Heart right ventricle (tissue), 16 donors: ENCODE results near the gene NFATC1. TPM values are rescaled to one million over a fixed set of nuclear protein-coding genes. Genes with fewer than 3 reads are reported as not detected.

Source experiments
- ATAC-seq, 8 donors: fragments of 200-7000 bp; cut with Tn5 transposase; one replicate each; pipeline ENCODE4 v1.9.1; 2020; ENCODE audit warnings: mild to moderate bottlenecking in 8 of 8, moderate library complexity in 8 of 8, moderate number of reproducible peaks in 1 of 8
- DNase-seq, 2 donors: peaks; one replicate each; pipeline ENCODE4 v3.0.0-alpha.2; 2020
- H3K27ac ChIP-seq, 10 donors: fragments of 200-600 bp; sonication (generic) in 2 of 10; one replicate each; pipeline versions ENCODE4 v1.5.0 to v1.8.0; 2020 to 2022; ENCODE audit warnings: mild to moderate bottlenecking in 3 of 10
- H3K27me3 ChIP-seq, 7 donors: fragments of 200-600 bp; one replicate each; pipeline ENCODE4 v1.8.0; 2021 to 2022; ENCODE audit warnings: mild to moderate bottlenecking in 2 of 7
- H3K36me3 ChIP-seq, 9 donors: fragments of 200-600 bp; sonication (generic) in 1 of 9; one replicate each; pipeline versions ENCODE4 v1.5.0 to v1.8.0; 2020 to 2022; ENCODE audit warnings: mild to moderate bottlenecking in 2 of 9
- H3K4me1 ChIP-seq, 9 donors: fragments of 200-600 bp; sonication (generic) in 1 of 9; one replicate each; pipeline versions ENCODE4 v1.5.0 to v1.8.0; 2020 to 2022; ENCODE audit warnings: mild to moderate bottlenecking in 4 of 9
- H3K4me3 ChIP-seq, 10 donors: fragments of 200-600 bp; sonication (generic) in 2 of 10; one replicate each; pipeline versions ENCODE4 v1.5.0 to v1.8.0; 2020 to 2022; ENCODE audit warnings: mild to moderate bottlenecking in 7 of 10, moderate library complexity in 2 of 10
- H3K9me3 ChIP-seq, 11 donors: fragments of 200-600 bp in 10 of 11; sonication (generic) in 2 of 11; one replicate each; pipeline versions ENCODE4 v1.5.0 to v1.8.0; 2013 to 2022; ENCODE audit warnings: mild to moderate bottlenecking in 2 of 11, control low read depth in 1 of 11, moderate library complexity in 1 of 11
- CTCF ChIP-seq, 9 donors: fragments of 200-600 bp; sonication (generic) in 2 of 9; IDR thresholded peaks; one replicate each; pipeline versions ENCODE4 v1.5.0 to v1.8.0; 2021 to 2022; ENCODE audit warnings: antibody characterized with exemption in 9 of 9, mild to moderate bottlenecking in 5 of 9, moderate library complexity in 1 of 9
- WGBS, 2 donors: extraction: QIAGEN DNeasy Blood & Tissue Kit; methylation state at CpG; one replicate each; pipeline ENCODE4 v1.1.7; 2013; ENCODE audit warnings: inconsistent platforms in 1 of 2; 5-methylcytosine and 5-hydroxymethylcytosine counted together
- intact Hi-C, 10 donors: fragments of 100-400 bp; cut with DNase I; formaldehyde crosslinking; loops; one replicate each; pipeline versions ENCODE4 v1.11.1 to v1.14.2; 2022
- polyA plus RNA-seq, 2 donors: library from polyadenylated mRNA; stranded (reverse); fragments of 200-250 nt; gene quantifications; one replicate each; pipeline ENCODE4 v1.2.3, GENCODE V29; 2013
- total RNA-seq, 10 donors: library from RNA; stranded (reverse); fragmentation: NEBNext Ultra II Directional in 3 of 10; extraction: Animal tissue kit (Norgen Biotek cat#: 25700) in 3 of 10; gene quantifications; one replicate each; pipeline versions ENCODE4 v1.2.1 to v1.2.4, GENCODE V29; 2021 to 2023
- donor health status: Arrhythmogenic right ventricular cardiomyopathy.
- donor health status: ischemic (EF 13 %, LVEDD 7.1; RV severe dilation, severe dysfunction).
- donor health status: healthy with polysubstance abuse.
- donor health status: DM: no; HTN: yes; CAD: no.
- donor health status: DM: no; HTN: no; CAD: no.
- donor health status: ischemic (EF 25% LVEDD 6.9; RV normal size, moderate dysfunction).
- donor health status: ischemic (EF 25% LVEDD 5.7; RV mildly dilated, moderate dysfunction).
- donor health status: healthy.
- donor health status: DM: yes; HTN: yes; CAD: no.
- donor health status: Ischemic cardiomyopathy.
- donor health status: ischemic (EF 35%, LVEDD 5.7; RV mildly dilated, moderate dysfunction).
- donor health status: nonischemic (EF 11% LVEDD 7.7; RV severe dilation, severe dysfunction).
- donor health status: DM: yes; HTN: yes; CAD: no.
- donor health status: PGD.
- donor health status: ischemic (EF 29% LVEDD 5.4; RV normal size, mild dysfunction).
- donor health status: nonischemic (EF 23%, LVEDD 6.1; RV moderate dilation, normal function).

The NFATC1 gene
- total and polyA plus RNA-seq, 12 donors, result 6.3 to 23.8 (median 18.6) TPM

DNA sequence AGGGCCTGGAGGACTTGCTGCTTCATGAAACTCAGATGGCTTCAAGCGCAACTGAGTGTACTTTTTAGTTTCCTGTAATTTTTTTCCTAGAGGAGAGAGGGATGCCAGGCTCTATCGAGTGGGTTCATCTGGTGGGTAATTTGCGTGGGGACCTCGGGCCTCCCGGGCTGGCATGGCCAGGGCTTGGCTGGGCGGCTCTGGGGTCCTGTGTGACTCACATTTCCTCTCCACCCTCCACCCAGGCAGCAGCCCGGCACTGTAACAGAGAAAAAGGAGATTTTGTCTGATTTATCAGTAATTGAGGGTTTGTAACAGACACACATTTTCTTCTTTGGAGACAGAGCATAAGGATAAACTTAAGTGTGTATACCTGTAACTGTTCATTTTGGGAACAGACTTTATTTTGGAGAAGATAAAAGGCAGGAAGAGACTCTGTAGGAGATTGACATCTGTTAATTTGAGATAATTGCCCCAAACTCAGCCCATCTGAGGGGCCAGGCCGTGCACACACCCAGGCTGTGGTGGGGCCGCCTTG is 64.3 kb downstream of the NFATC1 start:
- Histone ChIP-seq H3K4me3 (no peak overlapping the region), H3K9me3 (no peaks in the 10 kb centered on the region), H3K36me3 (peaks cover 0 to 64% (median 9%) of the 10 kb centered on the region in 9 donors), H3K27ac (peak overlapping the region in 8 of 10 donors; percentile 29 to 91 (median 82)), H3K4me1 (peaks cover 6 to 42% (median 34%) of the 10 kb centered on the region in 9 donors), H3K27me3 (no peaks in the 10 kb centered on the region)
- TF ChIP-seq CTCF (IDR thresholded peaks at IDR 0.05), result no peak
- intact Hi-C loops, result loop anchor here in 8 of 10 donors (2.0 to 10.0 kb wide), 7 partner anchors 47 to 67 kb away; partner anchors contain the start of gene NFATC1 (in 3 of the 8)
- no peak for ATAC-seq
- DNase-seq, result no peak
- WGBS, 2 donors, result 68 to 74% methylated on average over 9 of the region's 9 CpGs

- DNase-seq (no peak), ATAC-seq (no peak)
- intact Hi-C loops, result loop anchor here in 1 of 10 donors (10.0 kb wide), 1 partner anchor 56 kb away; no protein-coding TSS in a partner anchor
- Histone ChIP-seq H3K27me3 (no peaks in the 10 kb centered on the region), H3K4me1 (peaks cover 10 to 49% (median 40%) of the 10 kb centered on the region in 9 donors), H3K9me3 (no peaks in the 10 kb centered on the region), H3K36me3 (peaks cover 0 to 58% (median 9%) of the 10 kb centered on the region in 9 donors), H3K27ac (peak overlapping the region in 5 of 10 donors; percentile 79 to 91 (median 83)), H3K4me3 (no peak overlapping the region)
- WGBS, 2 donors, result 78 to 88% methylated on average over 31 of the region's 31 CpGs
- TF ChIP-seq CTCF (IDR thresholded peaks at IDR 0.05), result no peak
These were observed 65.0 kb downstream of the NFATC1 start for GRCh38 chr18:79460481-79461300.

DNA sequence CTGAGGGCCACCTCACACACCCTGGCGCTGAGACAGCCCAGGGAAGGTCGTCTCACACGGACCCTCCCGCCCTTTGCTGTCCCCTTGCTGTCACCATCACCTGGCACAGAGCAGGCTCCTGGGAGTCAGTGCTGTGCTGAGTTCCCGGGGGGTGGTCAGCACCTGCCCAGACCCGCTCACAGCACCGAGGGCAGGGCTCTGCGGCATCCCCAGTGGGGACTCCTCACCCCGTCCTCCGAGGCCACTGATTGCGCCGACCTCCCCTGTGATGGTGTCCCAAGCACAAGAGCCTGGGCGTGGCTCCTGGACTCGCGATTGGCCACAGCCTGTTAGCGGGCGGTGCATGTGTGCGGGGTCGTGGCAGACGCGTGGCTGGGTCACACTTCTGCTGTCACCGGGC is 65.9 kb downstream of the NFATC1 start:
- DNase-seq (no peak), ATAC-seq (no peak)
- no peak overlapping the region for H3K4me3 ChIP-seq
- TF ChIP-seq CTCF (IDR thresholded peaks at IDR 0.05), result no peak
- H3K27me3 ChIP-seq, result no peaks in the 10 kb centered on the region
- H3K27ac ChIP-seq, result no peak overlapping the region
- H3K4me1 ChIP-seq, result peaks cover 13 to 53% (median 46%) of the 10 kb centered on the region in 9 donors
- intact Hi-C loops, result loop anchor here in 1 of 10 donors (10.0 kb wide), 1 partner anchor 57 kb away; no protein-coding TSS in a partner anchor
- WGBS, 2 donors, result 88 to 93% methylated on average over 22 of the region's 22 CpGs
- no peaks in the 10 kb centered on the region for H3K9me3 ChIP-seq
- H3K36me3 ChIP-seq, result peaks cover 0 to 56% (median 9%) of the 10 kb centered on the region in 9 donors

DNA sequence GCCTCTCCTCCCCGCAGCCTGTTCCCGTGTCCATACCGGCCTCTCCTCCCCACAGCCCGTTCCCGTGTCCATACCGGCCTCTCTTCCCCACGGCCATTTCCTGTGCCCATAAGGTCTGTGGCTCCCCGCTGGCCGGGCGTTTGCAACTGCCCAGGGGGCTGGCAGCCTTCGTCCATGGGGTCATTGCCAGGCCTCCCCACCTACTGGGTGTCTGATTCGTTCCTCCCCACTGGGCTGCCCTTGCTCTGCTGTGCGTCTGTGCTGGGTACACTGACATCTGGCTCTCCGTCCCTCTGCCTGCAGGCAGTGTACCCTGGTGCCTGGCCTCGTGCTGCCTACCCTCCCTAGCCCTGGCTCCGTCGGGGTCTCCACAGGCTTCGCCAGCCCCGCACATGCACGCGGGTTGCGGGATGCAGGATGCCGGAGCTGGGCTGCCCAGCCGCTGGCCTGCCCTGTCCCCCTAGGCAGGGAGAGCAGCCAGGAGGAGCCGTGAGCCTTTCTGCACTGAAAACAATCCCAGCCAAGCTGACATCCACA is 67.8 kb downstream of the NFATC1 start:
- ATAC-seq, result no peak
- Histone ChIP-seq H3K9me3 (no peaks in the 10 kb centered on the region), H3K27ac (no peak overlapping the region), H3K4me1 (peaks cover 13 to 47% (median 37%) of the 10 kb centered on the region in 9 donors), H3K36me3 (peaks cover 0 to 65% (median 9%) of the 10 kb centered on the region in 9 donors), H3K27me3 (no peaks in the 10 kb centered on the region), H3K4me3 (no peak overlapping the region)
- no peak for TF ChIP-seq CTCF (IDR thresholded peaks at IDR 0.05)
- intact Hi-C loops, result loop anchor here in 1 of 10 donors (10.0 kb wide), 1 partner anchor 59 kb away; no protein-coding TSS in a partner anchor
- WGBS, 2 donors, result 93 to 95% methylated on average over 25 of the region's 25 CpGs
- DNase-seq, result no peak
